HEK293 (cell line): ENCODE measurements around the gene RB1.

Experiments used
- GLIS1 ChIP-seq: fragments of 450-650 bp; formaldehyde crosslinking; IDR thresholded peaks from 2 replicates; pipeline ENCODE4 v1.5.1; 2016; ENCODE audit warnings: missing biosample characterization, missing genetic modification characterization
- IKZF3 ChIP-seq: fragments of 450-650 bp; IDR thresholded peaks from 2 replicates; pipeline ENCODE4 v1.5.0; 2018; ENCODE audit warnings: missing biosample characterization, mild to moderate bottlenecking, missing genetic modification characterization, moderate library complexity
- KLF1 ChIP-seq: fragments of 450-650 bp; formaldehyde crosslinking; IDR thresholded peaks from 2 replicates; pipeline ENCODE4 v1.5.1; 2016; ENCODE audit warnings: missing biosample characterization, missing genetic modification characterization
- KLF10 ChIP-seq: fragments of 450-650 bp; IDR thresholded peaks from 2 replicates; pipeline ENCODE4 v1.5.1; 2018; ENCODE audit warnings: missing biosample characterization, mild to moderate bottlenecking, missing genetic modification characterization
- KLF8 ChIP-seq: fragments of 450-650 bp; formaldehyde crosslinking; IDR thresholded peaks from 2 replicates; pipeline ENCODE4 v1.5.1; 2016; ENCODE audit warnings: missing biosample characterization, missing genetic modification characterization
- REPIN1 ChIP-seq: fragments of 450-650 bp; formaldehyde crosslinking; IDR thresholded peaks from 2 replicates; pipeline ENCODE4 v1.5.1; 2017; ENCODE audit warnings: missing biosample characterization, missing genetic modification characterization, low read depth
- ZBTB17 ChIP-seq: fragments of 450-650 bp; formaldehyde crosslinking; IDR thresholded peaks from 2 replicates; pipeline ENCODE4 v1.5.1; 2016; ENCODE audit warnings: missing biosample characterization, missing genetic modification characterization
- ZBTB44 ChIP-seq: fragments of 450-650 bp; IDR thresholded peaks from 2 replicates; pipeline ENCODE4 v1.5.1; 2018; ENCODE audit warnings: missing biosample characterization, mild to moderate bottlenecking, missing genetic modification characterization
- ZBTB49 ChIP-seq: fragments of 450-650 bp; formaldehyde crosslinking; IDR thresholded peaks from 2 replicates; pipeline ENCODE4 v1.5.1; 2016; ENCODE audit warnings: missing biosample characterization, missing genetic modification characterization, low read depth
- ZEB2 ChIP-seq: fragments of 450-650 bp; formaldehyde crosslinking; IDR thresholded peaks from 2 replicates; pipeline ENCODE4 v1.5.1; 2016; ENCODE audit warnings: missing biosample characterization, missing genetic modification characterization
- ZFP3 ChIP-seq: fragments of 450-650 bp; formaldehyde crosslinking; IDR thresholded peaks from 2 replicates; pipeline ENCODE4 v1.5.1; 2016; ENCODE audit warnings: low read depth, missing biosample characterization, missing genetic modification characterization
- ZFP69B ChIP-seq: fragments of 450-650 bp; formaldehyde crosslinking; IDR thresholded peaks from 2 replicates; pipeline ENCODE4 v1.5.1; 2016; ENCODE audit warnings: missing biosample characterization, missing genetic modification characterization
- ZNF10 ChIP-seq: fragments of 450-650 bp; formaldehyde crosslinking; IDR thresholded peaks from 2 replicates; pipeline ENCODE4 v1.5.1; 2017; ENCODE audit warnings: missing biosample characterization, missing genetic modification characterization
- ZNF24 ChIP-seq: fragments of 450-650 bp; formaldehyde crosslinking; IDR thresholded peaks from 2 replicates; pipeline ENCODE4 v1.5.1; 2016; ENCODE audit warnings: missing biosample characterization, missing genetic modification characterization
- ZNF324 ChIP-seq: fragments of 450-650 bp; formaldehyde crosslinking; IDR thresholded peaks from 2 replicates; pipeline ENCODE4 v1.5.1; 2016; ENCODE audit warnings: missing biosample characterization, missing genetic modification characterization
- ZNF354C ChIP-seq: fragments of 450-650 bp; formaldehyde crosslinking; IDR thresholded peaks from 2 replicates; pipeline ENCODE4 v1.5.1; 2016; ENCODE audit warnings: missing biosample characterization, missing genetic modification characterization, low read depth, borderline replicate concordance
- ZNF366 ChIP-seq: fragments of 450-650 bp; formaldehyde crosslinking; conservative IDR thresholded peaks from 2 replicates; pipeline ENCODE4 v1.5.1; 2016; ENCODE audit warnings: missing biosample characterization, missing genetic modification characterization
- ZNF416 ChIP-seq: fragments of 450-650 bp; formaldehyde crosslinking; IDR thresholded peaks from 2 replicates; pipeline ENCODE4 v1.5.1; 2016; ENCODE audit warnings: missing biosample characterization, missing genetic modification characterization
- ZNF433 ChIP-seq: fragments of 450-650 bp; formaldehyde crosslinking; IDR thresholded peaks from 2 replicates; pipeline ENCODE4 v1.5.1; 2016; ENCODE audit warnings: missing biosample characterization, missing genetic modification characterization, low read depth
- ZNF48 ChIP-seq: fragments of 450-650 bp; formaldehyde crosslinking; IDR thresholded peaks from 2 replicates; pipeline ENCODE4 v1.5.1; 2016; ENCODE audit warnings: missing biosample characterization, missing genetic modification characterization
- ZNF561 ChIP-seq: fragments of 450-650 bp; IDR thresholded peaks from 2 replicates; pipeline ENCODE4 v1.5.1; 2018; ENCODE audit warnings: missing biosample characterization, missing genetic modification characterization, borderline replicate concordance
- ZNF585B ChIP-seq: fragments of 450-650 bp; formaldehyde crosslinking; IDR thresholded peaks from 2 replicates; pipeline ENCODE4 v1.5.1; 2016; ENCODE audit warnings: missing biosample characterization, missing genetic modification characterization
- ZNF596 ChIP-seq: fragments of 450-650 bp; IDR thresholded peaks from 2 replicates; pipeline ENCODE4 v1.5.0; 2018; ENCODE audit warnings: missing biosample characterization, mild to moderate bottlenecking, missing genetic modification characterization, moderate library complexity
- ZNF621 ChIP-seq: fragments of 450-650 bp; formaldehyde crosslinking; IDR thresholded peaks from 2 replicates; pipeline ENCODE4 v1.5.1; 2017; ENCODE audit warnings: missing biosample characterization, missing genetic modification characterization
- ZNF645 ChIP-seq: fragments of 450-650 bp; formaldehyde crosslinking; IDR thresholded peaks from 2 replicates; pipeline ENCODE4; 2016; ENCODE audit warnings: missing biosample characterization, missing genetic modification characterization
- ZNF747 ChIP-seq: fragments of 450-650 bp; formaldehyde crosslinking; IDR thresholded peaks from 2 replicates; pipeline ENCODE4 v1.5.1; 2016; ENCODE audit warnings: missing biosample characterization, missing genetic modification characterization
- ZNF791 ChIP-seq: fragments of 450-650 bp; formaldehyde crosslinking; IDR thresholded peaks from 2 replicates; pipeline ENCODE4 v1.5.1; 2016; ENCODE audit warnings: missing biosample characterization, missing genetic modification characterization
- ZSCAN23 ChIP-seq: fragments of 450-650 bp; formaldehyde crosslinking; IDR thresholded peaks from 2 replicates; pipeline ENCODE4 v1.5.1; 2016; ENCODE audit warnings: missing biosample characterization, missing genetic modification characterization
- ZSCAN5A ChIP-seq: fragments of 450-650 bp; formaldehyde crosslinking; IDR thresholded peaks from 2 replicates; pipeline ENCODE4 v1.5.1; 2016; ENCODE audit warnings: missing biosample characterization, missing genetic modification characterization
- TF ChIP-seq, protein P1 (sequence below): fragments of 450-650 bp; formaldehyde crosslinking; IDR thresholded peaks from 2 replicates; pipeline ENCODE4 v1.5.1; 2016; ENCODE audit warnings: missing biosample characterization, missing genetic modification characterization
- TF ChIP-seq, protein P2 (sequence below): IDR thresholded peaks from 2 replicates; pipeline ENCODE4 v1.6.1; 2011; ENCODE audit warnings: mild to moderate bottlenecking, low read depth, low read length, borderline replicate concordance

Gene RB1

DNA sequence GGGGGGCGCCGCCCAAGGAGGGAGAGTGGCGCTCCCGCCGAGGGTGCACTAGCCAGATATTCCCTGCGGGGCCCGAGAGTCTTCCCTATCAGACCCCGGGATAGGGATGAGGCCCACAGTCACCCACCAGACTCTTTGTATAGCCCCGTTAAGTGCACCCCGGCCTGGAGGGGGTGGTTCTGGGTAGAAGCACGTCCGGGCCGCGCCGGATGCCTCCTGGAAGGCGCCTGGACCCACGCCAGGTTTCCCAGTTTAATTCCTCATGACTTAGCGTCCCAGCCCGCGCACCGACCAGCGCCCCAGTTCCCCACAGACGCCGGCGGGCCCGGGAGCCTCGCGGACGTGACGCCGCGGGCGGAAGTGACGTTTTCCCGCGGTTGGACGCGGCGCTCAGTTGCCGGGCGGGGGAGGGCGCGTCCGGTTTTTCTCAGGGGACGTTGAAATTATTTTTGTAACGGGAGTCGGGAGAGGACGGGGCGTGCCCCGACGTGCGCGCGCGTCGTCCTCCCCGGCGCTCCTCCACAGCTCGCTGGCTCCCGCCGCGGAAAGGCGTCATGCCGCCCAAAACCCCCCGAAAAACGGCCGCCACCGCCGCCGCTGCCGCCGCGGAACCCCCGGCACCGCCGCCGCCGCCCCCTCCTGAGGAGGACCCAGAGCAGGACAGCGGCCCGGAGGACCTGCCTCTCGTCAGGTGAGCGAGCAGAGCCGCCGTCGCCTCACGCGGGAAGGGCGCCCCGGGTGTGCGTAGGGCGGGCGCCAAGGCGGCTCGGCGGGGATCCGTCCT, at the start of gene RB1 (continued):
- peak; percentile 54; the same call in 1 of the 2 replicates for TF ChIP-seq ZNF24 (tag by site-specific recombination)
- TF ChIP-seq ZNF324 (tag by site-specific recombination): no peak; the same call in 1 of the 2 replicates
- TF ChIP-seq ZBTB17 (tag by site-specific recombination): peak; percentile 63; the same call in 1 of the 2 replicates
- TF ChIP-seq ZNF621 (tag by site-specific recombination): no peak
- no peak for TF ChIP-seq ZNF416
- TF ChIP-seq, protein P1, sequence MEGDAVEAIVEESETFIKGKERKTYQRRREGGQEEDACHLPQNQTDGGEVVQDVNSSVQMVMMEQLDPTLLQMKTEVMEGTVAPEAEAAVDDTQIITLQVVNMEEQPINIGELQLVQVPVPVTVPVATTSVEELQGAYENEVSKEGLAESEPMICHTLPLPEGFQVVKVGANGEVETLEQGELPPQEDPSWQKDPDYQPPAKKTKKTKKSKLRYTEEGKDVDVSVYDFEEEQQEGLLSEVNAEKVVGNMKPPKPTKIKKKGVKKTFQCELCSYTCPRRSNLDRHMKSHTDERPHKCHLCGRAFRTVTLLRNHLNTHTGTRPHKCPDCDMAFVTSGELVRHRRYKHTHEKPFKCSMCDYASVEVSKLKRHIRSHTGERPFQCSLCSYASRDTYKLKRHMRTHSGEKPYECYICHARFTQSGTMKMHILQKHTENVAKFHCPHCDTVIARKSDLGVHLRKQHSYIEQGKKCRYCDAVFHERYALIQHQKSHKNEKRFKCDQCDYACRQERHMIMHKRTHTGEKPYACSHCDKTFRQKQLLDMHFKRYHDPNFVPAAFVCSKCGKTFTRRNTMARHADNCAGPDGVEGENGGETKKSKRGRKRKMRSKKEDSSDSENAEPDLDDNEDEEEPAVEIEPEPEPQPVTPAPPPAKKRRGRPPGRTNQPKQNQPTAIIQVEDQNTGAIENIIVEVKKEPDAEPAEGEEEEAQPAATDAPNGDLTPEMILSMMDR (tag by site-specific recombination): peak; percentile 11; the same call in 1 of the 2 replicates
- no peak for TF ChIP-seq ZFP3 (tag by site-specific recombination)
- no peak for TF ChIP-seq ZBTB44 (tag by site-specific recombination)
- peak; percentile 79 for TF ChIP-seq ZEB2
- no peak for TF ChIP-seq ZBTB49 (tag by site-specific recombination)
- TF ChIP-seq IKZF3 (tag by site-specific recombination): peak; percentile 66
- 0 out of 2 replicates have a peak, but pooled peaks have one; percentile 12 for TF ChIP-seq ZNF596 (tag by site-specific recombination)
- peak; percentile 78 for TF ChIP-seq ZNF561 (tag by site-specific recombination)
- TF ChIP-seq ZNF747: no peak
- peak; percentile 45; the same call in 1 of the 2 replicates for TF ChIP-seq ZNF10 (tag by site-specific recombination)
- TF ChIP-seq ZSCAN23 (tag by site-specific recombination): no peak
- peak; percentile 72; the same call in 1 of the 2 replicates for TF ChIP-seq KLF10 (tag by site-specific recombination)
- TF ChIP-seq, protein P2, sequence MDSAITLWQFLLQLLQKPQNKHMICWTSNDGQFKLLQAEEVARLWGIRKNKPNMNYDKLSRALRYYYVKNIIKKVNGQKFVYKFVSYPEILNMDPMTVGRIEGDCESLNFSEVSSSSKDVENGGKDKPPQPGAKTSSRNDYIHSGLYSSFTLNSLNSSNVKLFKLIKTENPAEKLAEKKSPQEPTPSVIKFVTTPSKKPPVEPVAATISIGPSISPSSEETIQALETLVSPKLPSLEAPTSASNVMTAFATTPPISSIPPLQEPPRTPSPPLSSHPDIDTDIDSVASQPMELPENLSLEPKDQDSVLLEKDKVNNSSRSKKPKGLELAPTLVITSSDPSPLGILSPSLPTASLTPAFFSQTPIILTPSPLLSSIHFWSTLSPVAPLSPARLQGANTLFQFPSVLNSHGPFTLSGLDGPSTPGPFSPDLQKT: no peak
- TF ChIP-seq ZFP69B: peak; percentile 90
- peak; percentile 58 for TF ChIP-seq GLIS1 (tag by site-specific recombination)
- TF ChIP-seq REPIN1 (tag by site-specific recombination): no peak
- TF ChIP-seq KLF8 (tag by site-specific recombination): peak; percentile 54; the same call in 1 of the 2 replicates
- TF ChIP-seq ZNF354C: no peak
- TF ChIP-seq ZNF366 (tag by site-specific recombination): no peak
- no peak for TF ChIP-seq ZNF48
- TF ChIP-seq ZNF791 (tag by site-specific recombination): no peak
- TF ChIP-seq ZSCAN5A (tag by site-specific recombination): no peak; the same call in 1 of the 2 replicates
- peak; percentile 51; the same call in 1 of the 2 replicates for TF ChIP-seq KLF1 (tag by site-specific recombination)
- TF ChIP-seq ZNF433 (tag by site-specific recombination): no peak
- no peak for TF ChIP-seq ZNF645 (tag by site-specific recombination)
- TF ChIP-seq ZNF585B (tag by site-specific recombination): no peak
